IMR-90 (cell line): Measurements from ENCODE around the gene TIPIN. TPM values are rescaled to one million over a fixed set of nuclear protein-coding genes. Genes with fewer than 3 reads are reported as not detected.

Experiments used
- ATAC-seq: fragments of 200-7000 bp; cut with Tn5 transposase; 2 replicates; pipeline ENCODE4 v1.9.1; 2020; ENCODE audit warnings: low read depth, mild to moderate bottlenecking, moderate library complexity
- BruUV-seq: library from RNA; stranded (reverse); fragments of 400-500 nt; replicated peaks from 2 replicates; lab custom pipeline; 2021; lab: Mats Ljungman, UMichigan
- CTCF ChIA-PET: fragments of 300-600 bp; formaldehyde crosslinking; extraction: SDS; loops from one replicate; lab custom pipeline; 2021; ENCODE audit warnings: antibody characterized with exemption; lab: Yijun Ruan, JAX
- POLR2A ChIA-PET: fragments of 300-600 bp; sonication (Branson Sonifier 250); formaldehyde crosslinking; loops from one replicate; lab custom pipeline; 2022; ENCODE audit warnings: antibody characterized with exemption; ENCODE audit not compliant: unreplicated experiment; lab: Charles Lee
- DNase-seq: peaks from one replicate; pipeline ENCODE4 v3.0.0; 2013
- H2AFZ ChIP-seq: replicated peaks from 2 replicates; pipeline ENCODE3; 2013; ENCODE audit warnings: low read length, mild to moderate bottlenecking; ENCODE audit not compliant: poor library complexity
- H2AK5ac ChIP-seq: 2 replicates; pipeline ENCODE4 v1.6.1; 2013; ENCODE audit warnings: low read depth, low read length, inconsistent platforms
- H2AK9ac ChIP-seq: replicated peaks from 2 replicates; pipeline ENCODE3; 2013; ENCODE audit warnings: mild to moderate bottlenecking, low read depth, low read length, moderate library complexity; ENCODE audit not compliant: poor library complexity
- H2BK120ac ChIP-seq: 2 replicates; pipeline ENCODE4 v1.6.1; 2013; ENCODE audit warnings: low read depth, low read length, inconsistent platforms
- H2BK15ac ChIP-seq: 3 replicates; pipeline ENCODE4 v1.6.1; 2013; ENCODE audit warnings: low read depth, low read length, inconsistent platforms
- H2BK20ac ChIP-seq: 2 replicates; pipeline ENCODE4 v1.6.1; 2013; ENCODE audit warnings: low read depth, mild to moderate bottlenecking, inconsistent platforms, low read length, moderate library complexity
- H2BK5ac ChIP-seq: 2 replicates; pipeline ENCODE4 v1.6.1; 2013; ENCODE audit warnings: mild to moderate bottlenecking, low read depth, low read length, inconsistent platforms; ENCODE audit not compliant: poor library complexity, severe bottlenecking
- H3K14ac ChIP-seq: replicated peaks from 2 replicates; pipeline ENCODE4 v1.6.1; 2013; ENCODE audit warnings: low read depth, low read length, inconsistent platforms
- H3K18ac ChIP-seq: 2 replicates; pipeline ENCODE4 v1.6.1; 2013; ENCODE audit warnings: low read depth, low read length, control low read depth
- H3K23ac ChIP-seq: 2 replicates; pipeline ENCODE4 v1.6.1; 2013; ENCODE audit warnings: low read depth, low read length, inconsistent platforms
- H3K27ac ChIP-seq: 2 replicates; pipeline ENCODE4 v1.5.1; 2013; ENCODE audit warnings: mild to moderate bottlenecking, control low read depth, low read length; ENCODE audit not compliant: insufficient read depth
- H3K27me3 ChIP-seq: 2 replicates; pipeline ENCODE4 v1.6.1; 2013; ENCODE audit warnings: low read length; ENCODE audit not compliant: control insufficient read depth, insufficient read depth
- H3K36me3 ChIP-seq: 2 replicates; pipeline ENCODE4 v1.6.1; 2013; ENCODE audit warnings: low read length, mixed read lengths; ENCODE audit not compliant: control insufficient read depth, insufficient read depth
- H3K4ac ChIP-seq: 2 replicates; pipeline ENCODE4 v1.6.1; 2013; ENCODE audit warnings: low read depth, low read length, inconsistent platforms
- H3K4me1 ChIP-seq: 2 replicates; pipeline ENCODE4 v1.6.1; 2013; ENCODE audit warnings: low read length, mixed read lengths; ENCODE audit not compliant: control insufficient read depth, insufficient read depth
- H3K4me2 ChIP-seq: 2 replicates; pipeline ENCODE4 v1.6.1; 2013; ENCODE audit warnings: low read depth, mild to moderate bottlenecking, control low read depth, low read length, moderate library complexity
- H3K4me3 ChIP-seq: 2 replicates; pipeline ENCODE4 v1.5.1; 2013; ENCODE audit warnings: low read depth, mild to moderate bottlenecking, control low read depth, low read length, moderate library complexity; ENCODE audit not compliant: insufficient read depth
- H3K56ac ChIP-seq: 2 replicates; pipeline ENCODE4 v1.6.1; 2013; ENCODE audit warnings: low read length, inconsistent platforms; ENCODE audit not compliant: insufficient read depth; ENCODE audit errors: extremely low read depth
- H3K79me1 ChIP-seq, 2 experiments: 2 replicates each; pipeline ENCODE4 v1.6.1; 2013; ENCODE audit warnings: low read length in 2 of 2, inconsistent platforms in 1 of 2, low read depth in 1 of 2
- H3K9ac ChIP-seq: 2 replicates; pipeline ENCODE4 v1.6.1; 2013; ENCODE audit warnings: low read depth, low read length, control low read depth
- H3K9me1 ChIP-seq: 2 replicates; pipeline ENCODE4 v1.6.1; 2013; ENCODE audit warnings: low read length, inconsistent platforms; ENCODE audit not compliant: insufficient read depth
- H3K9me3 ChIP-seq: 2 replicates; pipeline ENCODE4 v1.6.1; 2013; ENCODE audit warnings: low read length; ENCODE audit not compliant: control insufficient read depth, insufficient read depth
- H4K20me1 ChIP-seq: 2 replicates; pipeline ENCODE4 v1.6.1; 2013; ENCODE audit warnings: low read length, inconsistent platforms; ENCODE audit not compliant: insufficient read depth
- H4K5ac ChIP-seq: 2 replicates; pipeline ENCODE4 v1.6.1; 2013; ENCODE audit warnings: mild to moderate bottlenecking, low read depth, low read length, control low read depth
- H4K8ac ChIP-seq, 2 experiments: 2 replicates each; pipeline ENCODE4 v1.6.1; 2013; ENCODE audit warnings: low read depth in 2 of 2, low read length in 2 of 2, control low read depth in 1 of 2, inconsistent platforms in 1 of 2
- H4K91ac ChIP-seq: 2 replicates; pipeline ENCODE4 v1.6.1; 2013; ENCODE audit warnings: low read depth, low read length, inconsistent platforms; ENCODE audit not compliant: insufficient read depth
- CEBPB ChIP-seq: IDR thresholded peaks from 2 replicates; pipeline ENCODE4 v1.6.1; 2012; ENCODE audit warnings: low read depth, low read length, improper control_type of control experiment
- CHD1 ChIP-seq: IDR thresholded peaks from 2 replicates; pipeline ENCODE4 v1.6.1; 2012; ENCODE audit warnings: low read depth, low read length, improper control_type of control experiment
- FOS ChIP-seq: fragments of 150-350 bp; IDR thresholded peaks from 2 replicates; pipeline ENCODE4 v1.6.1; 2016; ENCODE audit warnings: low read depth, low read length
- MAZ ChIP-seq: IDR thresholded peaks from 2 replicates; pipeline ENCODE4 v1.6.1; 2012; ENCODE audit warnings: low read depth, mild to moderate bottlenecking, low read length, improper control_type of control experiment, moderate library complexity, borderline replicate concordance
- MXI1 ChIP-seq: IDR thresholded peaks from 2 replicates; pipeline ENCODE4 v1.6.1; 2012; ENCODE audit warnings: low read depth, mild to moderate bottlenecking, low read length, moderate library complexity, borderline replicate concordance
- WGBS, 2 experiments: methylation state at CpG; one replicate each; pipeline versions ENCODE4 v1.1.5 to v1.1.7; 2013; ENCODE audit warnings: missing lambda C conversion rate in 2 of 2; ENCODE audit not compliant: insufficient read length in 1 of 2; ENCODE audit errors: extremely low coverage in 2 of 2; 5-methylcytosine and 5-hydroxymethylcytosine counted together
- dilution Hi-C: fragments of 300-500 bp; cut with HindIII; formaldehyde crosslinking; loops from one replicate; pipeline ENCODE4 v1.14.3; 2018; ENCODE audit warnings: low sequenced_read_pairs; ENCODE audit not compliant: unreplicated experiment
- in situ Hi-C: fragments of 300-500 bp; cut with MboI; formaldehyde crosslinking; loops from 3 replicates; pipeline ENCODE4 v1.14.3; 2019; ENCODE audit warnings: low sequenced_read_pairs, inconsistent platforms, mixed read lengths
- intact Hi-C: fragments of 100-400 bp; cut with micrococcal nuclease; formaldehyde crosslinking; loops from 2 replicates; pipeline ENCODE4 v1.10.0; 2022
- polyA plus RNA-seq, 3 experiments: library from polyadenylated mRNA; depleted of rRNA; stranded (reverse); fragments of >200 nt; gene quantifications; 2 replicates each; pipeline ENCODE4 v1.2.3, GENCODE V29; 2012; ENCODE audit warnings: low replicate concordance in 1 of 3
- total RNA-seq: library from RNA; depleted of rRNA; stranded (reverse); fragments of >200 nt; gene quantifications from 2 replicates; pipeline ENCODE4 v1.2.3, GENCODE V29; 2012

TIPIN gene
- total and polyA plus RNA-seq, 2 of the 4 experiments (the other 2 are of a cell fraction), result 6.3 to 7.3 TPM

DNA sequence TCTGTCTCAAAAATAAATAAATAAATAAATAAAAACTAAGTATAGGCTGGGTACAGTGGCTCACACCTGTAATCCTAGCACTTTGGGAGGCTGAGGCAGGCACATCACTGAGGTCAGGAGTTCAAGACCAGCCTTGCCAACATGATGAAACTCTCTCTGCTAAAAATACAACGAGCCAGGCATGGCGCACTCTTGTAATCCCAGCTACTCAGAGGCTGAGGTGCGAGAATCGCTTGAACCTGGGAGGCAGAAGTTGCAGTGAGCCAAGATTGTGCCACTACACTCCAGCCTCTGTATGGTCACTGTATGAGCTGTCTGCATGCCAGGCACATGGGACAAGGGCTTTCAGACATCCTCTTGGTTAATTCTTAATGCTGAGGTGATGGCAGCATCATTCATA, 28.7 kb downstream of the TIPIN start:
- Histone ChIP-seq H3K27me3 (no peaks in the 10 kb centered on the region), H4K8ac (no peak overlapping the region), H3K18ac (no peak overlapping the region), H3K4me3 (no peak overlapping the region), H4K5ac (no peak overlapping the region), H3K9ac (no peak overlapping the region), H3K4me1 (no peaks in the 10 kb centered on the region), H3K27ac (no peak overlapping the region), H3K9me1 (peaks cover 3% of the 10 kb centered on the region; the same call in 1 of the 2 replicates), H3K4ac (no peak overlapping the region), H3K36me3 (peaks cover 23% of the 10 kb centered on the region), H3K4me2 (no peak overlapping the region), H4K91ac (no peak overlapping the region), H3K56ac (no peak overlapping the region; the same call in 1 of the 2 replicates), H3K79me1 (no peaks in the 10 kb centered on the region; a peak in 1 of 4 replicates), H4K20me1 (no peaks in the 10 kb centered on the region), H3K14ac (no peak overlapping the region), H2BK15ac (no peak overlapping the region), H2AFZ (no peak overlapping the region), H2BK5ac (no peak overlapping the region), H3K9me3 (no peaks in the 10 kb centered on the region), H2BK120ac (no peak overlapping the region), H2AK9ac (no peak overlapping the region), H2BK20ac (no peak overlapping the region), H2AK5ac (no peak overlapping the region), H3K23ac (no peak overlapping the region)
- CTCF ChIA-PET, result no interaction called here
- 100% methylated on average over 1 of the region's 4 CpGs; no CpG with 5 or more reads in 1 of the 2 experiments for WGBS, 2 experiments
- no peak for ATAC-seq
- POLR2A ChIA-PET, result no interaction called here
- no peak for TF ChIP-seq FOS
- no peak for TF ChIP-seq CHD1
- no peak for TF ChIP-seq CEBPB
- no peak for TF ChIP-seq MAZ
- TF ChIP-seq MXI1, result no peak
- no TSS peak for BruUV-seq
- no peak for DNase-seq
- intact Hi-C loops (no loop called here), in situ Hi-C loops (no loop called here), dilution Hi-C loops (no loop called here)
